Motor neuron (in vitro differentiated cells): ENCODE data around the gene GOLGA2. TPM values are rescaled to one million over a fixed set of nuclear protein-coding genes. Genes with fewer than 3 reads are reported as not detected.
A peak's percentile ranks its signal among the peaks of the same experiment; 100 is the strongest.

Experiments used
- ATAC-seq, 8 experiments: fragments of 200-7000 bp; cut with Tn5 transposase; replicated peaks in 6 of 8; 2 replicates each; pipeline ENCODE4 v1.8.0; 2021; ENCODE audit warnings: mild to moderate bottlenecking in 8 of 8, moderate library complexity in 8 of 8
- H3K27ac ChIP-seq, 2 donors: fragments of 250-450 bp; sonication (Bioruptor Pico); 2 replicates each; pipeline ENCODE4 v1.9.0; 2021; ENCODE audit warnings: antibody characterized with exemption in 2 of 2, mild to moderate bottlenecking in 2 of 2, moderate library complexity in 1 of 2
- H3K4me1 ChIP-seq, 2 donors: fragments of 250-450 bp; sonication (Bioruptor Pico); replicated peaks in 1 of 2; 2 replicates each; pipeline ENCODE4 v1.6.1; 2021; ENCODE audit warnings: antibody characterized with exemption in 2 of 2, mild to moderate bottlenecking in 2 of 2, moderate library complexity in 1 of 2
- H3K4me3 ChIP-seq, 5 donors: fragments of 250-450 bp; sonication (Bioruptor Pico); 2 replicates each; pipeline ENCODE4 v1.9.0; 2021; ENCODE audit warnings: antibody characterized with exemption in 5 of 5, mild to moderate bottlenecking in 5 of 5, moderate library complexity in 4 of 5
- WGBS, 10 experiments: fragments of 450-650 bp; shearing (Covaris generic); methylation state at CpG; one replicate each; pipeline ENCODE4 v1.0.0; 2022; 5-methylcytosine and 5-hydroxymethylcytosine counted together
- in situ Hi-C, 9 experiments: fragments of 400-800 bp; cut with MboI; loops; one replicate each; pipeline ENCODE4 v1.15.0; 2021; ENCODE audit warnings: low sequenced_read_pairs in 9 of 9, low pct_unique_long_range_greater_than_20kb in 2 of 9; ENCODE audit not compliant: unreplicated experiment in 9 of 9
- total RNA-seq, 8 experiments: library from RNA; unstranded; fragments of 300-600 nt; gene quantifications; 2 replicates each; pipeline versions ENCODE4 v1.2.3 to v1.2.4, GENCODE V29; 2022

Gene GOLGA2
- total RNA-seq, 8 experiments from 2014 or later = 41.0 to 109 (median 91.7) TPM

DNA sequence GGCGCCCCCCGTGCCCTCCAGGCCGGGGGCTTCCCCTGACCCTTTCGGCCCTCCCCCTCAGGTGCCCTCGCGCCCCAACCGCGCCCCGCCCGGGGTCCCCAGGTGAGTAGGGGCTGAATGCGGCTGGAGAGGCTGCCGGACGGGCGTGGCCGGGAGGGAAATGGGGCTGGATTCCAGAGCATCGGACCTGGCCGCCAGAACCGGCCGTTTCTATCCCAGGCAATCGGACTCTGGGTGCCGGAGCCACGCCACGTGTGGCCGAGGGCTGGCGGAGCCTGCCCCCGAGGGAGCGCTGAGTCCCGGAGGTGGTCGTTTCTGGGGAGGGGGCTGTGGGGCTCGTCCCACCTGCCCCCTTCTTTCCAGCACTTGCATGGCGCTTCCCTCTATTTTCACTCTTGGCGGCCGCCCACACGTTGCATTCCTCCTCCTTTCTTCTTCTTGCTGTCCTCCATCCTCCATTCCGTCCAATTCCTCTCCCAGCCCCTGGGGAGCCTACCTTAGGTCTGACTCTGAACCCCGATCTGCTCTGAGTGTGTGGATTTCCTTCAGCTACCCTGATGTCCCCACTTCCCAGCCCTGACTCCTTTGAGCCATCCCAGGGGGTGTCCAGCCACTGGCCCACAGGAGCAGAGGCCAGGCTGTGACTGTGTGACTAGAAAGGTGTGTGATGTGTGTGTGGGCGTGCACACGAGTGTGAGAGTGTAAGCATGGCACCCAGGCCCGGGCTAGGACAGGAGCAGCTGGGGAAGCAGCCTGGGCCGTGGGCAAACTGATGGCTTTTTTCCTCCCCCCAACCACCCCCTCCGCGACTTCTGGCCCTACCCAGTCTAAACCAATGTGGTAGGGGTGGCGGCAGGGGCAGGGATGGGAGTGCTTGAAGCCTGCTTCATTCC, 24.7 kb downstream of the GOLGA2 start:
- H3K27ac ChIP-seq = no peak overlapping the region
- 7 to 97% (median 66%) methylated on average over 1 to 6 of the region's 43 CpGs; no CpG with 5 or more reads in 3 of the 10 experiments for WGBS, 10 experiments
- H3K4me3 ChIP-seq = no peak overlapping the region
- no peak for ATAC-seq
- in situ Hi-C loops = no loop called here
- H3K4me1 ChIP-seq = peaks cover 0 to 3% of the 10 kb centered on the region in 2 donors

DNA sequence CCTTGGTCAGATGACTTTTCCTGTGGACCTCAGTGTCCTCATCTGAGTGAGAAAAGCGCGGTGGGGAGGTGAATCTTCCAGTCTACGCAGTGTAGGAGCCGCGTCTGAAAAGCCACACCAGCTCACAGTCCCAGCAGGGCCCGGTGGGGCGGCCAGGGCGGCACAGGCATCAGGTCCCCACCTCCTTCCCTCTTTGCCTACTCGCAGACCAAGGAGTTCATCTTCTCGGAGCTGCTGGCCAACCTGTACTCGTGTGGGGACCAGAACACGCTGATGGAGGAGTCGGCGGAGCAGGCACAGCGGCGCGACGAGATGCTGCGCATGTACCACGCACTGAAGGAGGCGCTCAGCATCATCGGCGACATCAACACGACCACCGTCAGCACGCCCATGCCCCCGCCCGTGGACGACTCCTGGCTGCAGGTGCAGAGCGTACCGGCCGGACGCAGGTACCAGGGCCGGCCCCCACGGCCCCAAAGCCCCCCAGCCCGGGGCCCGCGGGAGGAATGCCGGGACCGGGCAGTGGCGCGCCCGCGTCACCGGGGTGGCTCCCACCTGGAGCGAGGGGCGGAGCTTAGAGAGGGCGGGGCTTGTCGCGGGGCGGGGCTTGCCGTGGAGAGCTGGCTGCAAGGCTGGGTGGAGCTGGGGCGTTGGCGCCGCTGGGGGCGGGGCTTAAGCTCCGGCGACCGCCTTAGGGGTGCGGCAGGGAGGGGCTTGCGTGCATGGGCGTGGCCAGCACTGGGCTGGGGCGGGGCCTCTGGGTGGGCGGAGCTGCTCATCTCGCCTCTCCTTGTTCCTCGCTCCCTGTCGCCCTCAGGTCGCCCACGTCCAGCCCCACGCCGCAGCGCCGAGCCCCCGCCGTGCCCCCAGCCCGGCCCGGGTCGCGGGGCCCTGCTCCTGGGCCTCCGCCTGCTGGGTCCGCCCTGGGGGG, 25.6 kb downstream of the GOLGA2 start:
- Histone ChIP-seq H3K27ac (no peak overlapping the region), H3K4me1 (peaks cover 9 to 12% of the 10 kb centered on the region in 2 donors), H3K4me3 (no peak overlapping the region)
- in situ Hi-C loops = no loop called here
- WGBS, 10 experiments = 80 to 100% (median 97%) methylated on average over 2 to 5 of the region's 81 CpGs; no CpG with 5 or more reads in 6 of the 10 experiments
- peak; percentile 10 to 68 (median 40) for ATAC-seq

DNA sequence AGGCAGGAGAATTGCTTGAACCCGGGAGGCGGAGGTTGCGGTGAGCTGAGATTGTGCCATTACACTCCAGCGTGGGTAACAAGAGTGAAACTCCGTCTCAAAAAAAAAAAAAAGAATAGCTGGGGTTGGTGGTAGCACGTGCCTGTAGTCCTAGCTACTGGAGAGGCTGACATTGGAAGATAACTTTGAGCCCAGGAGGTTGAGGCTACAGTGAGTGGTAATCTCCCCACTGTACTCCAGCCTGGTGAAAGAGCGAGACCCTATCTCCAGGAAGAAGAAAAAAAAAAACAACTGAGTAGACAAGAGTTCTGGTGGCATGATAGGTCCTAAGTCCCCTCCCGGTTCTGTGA, 26.3 kb downstream of the GOLGA2 start:
- in situ Hi-C loops = no loop called here
- H3K4me3 ChIP-seq = no peak overlapping the region
- H3K4me1 ChIP-seq = peaks cover 14 to 19% of the 10 kb centered on the region in 2 donors
- no peak overlapping the region for H3K27ac ChIP-seq
- no peak for ATAC-seq
- 62 to 100% (median 77%) methylated on average over 1 to 5 of the region's 8 CpGs; no CpG with 5 or more reads in 4 of the 10 experiments for WGBS, 10 experiments

DNA sequence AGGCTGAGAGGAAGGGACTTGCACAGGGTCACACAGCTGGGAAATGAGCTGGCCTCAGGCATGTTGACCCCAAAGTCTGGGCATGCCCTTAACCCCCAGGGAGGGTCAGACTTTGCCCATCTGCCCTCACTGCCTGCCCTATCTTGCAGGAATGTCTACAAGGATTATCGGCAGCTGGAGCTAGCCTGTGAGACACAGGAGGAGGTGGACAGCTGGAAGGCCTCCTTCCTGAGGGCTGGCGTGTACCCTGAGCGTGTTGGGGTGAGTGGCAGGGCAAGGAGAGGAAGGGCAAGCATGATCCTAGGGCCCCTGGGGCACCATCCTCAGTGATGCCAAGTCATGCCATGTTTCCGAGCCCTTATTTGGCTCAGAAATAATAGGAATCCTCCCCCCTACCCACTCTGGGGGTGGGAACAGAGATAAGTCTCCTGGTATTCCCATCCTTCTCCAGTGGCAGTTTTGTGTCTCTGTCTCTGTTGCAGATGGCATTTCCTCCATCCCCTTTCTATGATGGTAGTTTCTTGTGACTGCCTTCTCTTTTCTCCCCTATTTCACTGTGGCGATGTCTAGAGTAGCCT, 28.5 kb downstream of the GOLGA2 start:
- no peak for ATAC-seq
- in situ Hi-C loops = no loop called here
- 40 to 100% (median 100%) methylated on average over 1 to 4 of the region's 5 CpGs; no CpG with 5 or more reads in 5 of the 10 experiments for WGBS, 10 experiments
- no peak overlapping the region for H3K4me3 ChIP-seq
- no peak overlapping the region for H3K27ac ChIP-seq
- H3K4me1 ChIP-seq = peaks cover 27 to 32% of the 10 kb centered on the region in 2 donors

DNA sequence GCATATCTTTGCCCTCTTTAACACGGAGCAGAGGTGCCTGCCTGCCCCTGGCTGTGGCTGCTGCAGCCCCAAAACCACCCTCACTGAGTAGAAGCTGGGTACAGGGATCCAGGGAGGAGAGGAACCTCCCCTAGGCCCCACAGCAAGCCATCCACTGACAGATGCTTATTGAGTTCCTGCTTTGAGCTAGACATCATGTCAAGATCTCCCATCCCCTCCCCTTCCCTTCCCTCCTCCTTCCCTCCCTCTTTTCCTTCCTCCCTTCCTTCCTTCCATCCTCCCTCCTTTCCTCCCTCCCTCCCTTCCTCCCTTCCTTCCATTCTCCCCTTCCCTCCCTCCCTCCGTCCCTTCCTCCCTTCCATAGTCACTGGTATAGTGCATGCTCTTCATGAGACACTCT, 29.3 kb downstream of the GOLGA2 start:
- Histone ChIP-seq H3K27ac (no peak overlapping the region), H3K4me1 (peaks cover 27 to 32% of the 10 kb centered on the region in 2 donors), H3K4me3 (no peak overlapping the region)
- in situ Hi-C loops = no loop called here
- no CpG with 5 or more reads among the region's 2 CpGs for WGBS, 10 experiments
- ATAC-seq = no peak

DNA sequence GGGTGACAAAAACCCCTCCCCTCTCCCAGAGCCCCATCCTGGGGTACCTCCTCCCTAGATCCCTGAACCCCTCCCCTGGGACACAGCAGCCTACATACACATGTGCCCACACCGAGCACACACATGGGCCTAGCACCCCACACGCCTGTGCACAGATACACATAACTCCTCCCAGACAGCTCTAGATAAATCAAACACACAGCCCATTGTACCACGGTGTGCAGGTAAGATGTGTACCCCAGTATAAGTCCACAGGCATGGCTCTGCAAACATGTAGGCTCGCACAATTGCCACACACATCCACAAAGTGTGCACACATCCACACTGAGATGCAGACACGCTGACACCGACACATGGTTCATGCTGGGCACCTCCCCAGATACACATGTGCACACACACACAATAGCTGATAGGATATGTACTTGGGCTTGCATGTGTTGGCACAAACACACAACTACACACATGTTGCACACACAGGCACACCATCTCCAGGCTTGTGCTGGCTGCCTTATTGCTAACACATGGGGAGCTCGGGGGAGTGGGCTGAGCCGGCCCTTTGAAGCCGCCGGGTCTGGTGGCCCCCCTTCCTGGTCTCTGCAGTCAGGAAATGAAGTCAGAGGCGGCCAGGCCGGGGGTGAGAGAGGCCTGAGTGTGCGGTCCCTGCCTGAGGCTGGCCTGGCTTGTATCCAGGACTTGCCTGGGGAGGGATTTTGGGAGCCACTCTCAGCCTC, 30.2 kb downstream of the GOLGA2 start:
- Histone ChIP-seq H3K4me1 (peaks cover 27 to 35% of the 10 kb centered on the region in 2 donors), H3K27ac (peak overlapping the region; percentile 38 to 78), H3K4me3 (no peak overlapping the region)
- ATAC-seq = peak; percentile 17 to 44 (median 40)
- in situ Hi-C loops = no loop called here
- 30% methylated on average over 2 of the region's 13 CpGs; no CpG with 5 or more reads in 9 of the 10 experiments for WGBS, 10 experiments

DNA sequence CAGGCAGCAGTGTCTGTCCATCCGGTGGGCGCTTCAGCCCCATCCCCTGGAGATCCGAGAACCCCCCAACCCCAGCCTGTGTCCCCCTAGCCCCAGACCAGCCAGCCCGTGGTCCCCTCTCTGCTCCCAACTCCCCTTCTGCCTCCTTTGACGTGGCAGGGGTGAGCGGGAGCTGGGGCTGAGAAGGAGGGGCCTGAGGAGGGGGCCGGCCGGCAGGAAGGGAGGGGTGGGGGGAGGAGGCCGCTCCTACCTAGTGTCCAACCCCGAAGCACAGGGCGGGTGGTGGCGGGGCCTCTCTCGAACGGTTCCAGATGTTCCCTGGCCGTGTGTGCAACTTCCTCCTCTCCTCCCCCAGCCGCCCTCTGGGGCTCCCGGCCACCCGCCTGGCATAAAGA, 31.0 kb downstream of the GOLGA2 start:
- WGBS, 10 experiments = no CpG with 5 or more reads among the region's 18 CpGs
- Histone ChIP-seq H3K4me1 (peaks cover 27 to 35% of the 10 kb centered on the region in 2 donors), H3K4me3 (peak overlapping the region in 1 of 5 donors; percentile 13), H3K27ac (peak overlapping the region; percentile 66 to 78)
- ATAC-seq = peak; percentile 53 to 91 (median 80)
- in situ Hi-C loops = no loop called here

DNA sequence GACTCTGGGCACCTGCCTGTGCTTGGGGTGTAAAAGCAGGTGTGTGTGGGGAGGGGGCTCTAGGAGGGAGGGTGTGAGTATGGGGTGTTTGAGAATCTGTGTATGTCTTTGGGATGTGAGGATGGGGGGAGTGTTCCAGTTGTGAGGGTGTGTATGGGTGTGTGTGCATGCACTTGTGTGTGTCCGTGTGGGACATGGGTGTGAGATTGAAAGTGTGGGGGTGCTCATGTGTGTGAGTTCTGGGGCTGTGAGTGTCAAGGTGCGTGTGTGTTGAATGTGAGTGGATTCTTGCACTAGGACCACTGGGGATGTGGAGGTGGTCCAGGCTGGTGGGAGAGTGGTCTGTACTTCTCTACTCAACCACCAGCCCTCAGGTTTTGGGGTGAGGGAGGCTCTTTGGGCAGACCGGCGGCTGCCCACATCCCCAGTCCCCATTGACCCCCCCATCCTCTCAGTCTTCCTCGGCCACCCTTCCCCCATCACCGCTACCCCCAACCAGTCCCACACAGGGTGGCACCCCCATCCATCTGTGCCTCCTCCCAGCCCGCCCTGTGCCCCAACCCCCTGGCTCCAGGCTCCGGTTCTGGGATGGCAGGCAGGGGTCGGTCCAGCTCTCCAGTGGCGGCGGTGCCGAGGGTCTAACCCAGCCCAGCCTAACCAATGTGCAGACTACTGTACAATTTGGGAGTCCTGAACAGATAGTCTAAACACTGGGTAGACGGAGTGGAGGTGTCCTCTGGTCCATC, 31.5 kb downstream of the GOLGA2 start:
- peak overlapping the region in 1 of 5 donors; percentile 13 for H3K4me3 ChIP-seq
- in situ Hi-C loops = no loop called here
- 92% methylated on average over 2 of the region's 13 CpGs; no CpG with 5 or more reads in 9 of the 10 experiments for WGBS, 10 experiments
- peak overlapping the region; percentile 66 to 78 for H3K27ac ChIP-seq
- peak in 6 of 8 experiments; percentile 9 to 48 (median 30) for ATAC-seq
- H3K4me1 ChIP-seq = peaks cover 27 to 35% of the 10 kb centered on the region in 2 donors

DNA sequence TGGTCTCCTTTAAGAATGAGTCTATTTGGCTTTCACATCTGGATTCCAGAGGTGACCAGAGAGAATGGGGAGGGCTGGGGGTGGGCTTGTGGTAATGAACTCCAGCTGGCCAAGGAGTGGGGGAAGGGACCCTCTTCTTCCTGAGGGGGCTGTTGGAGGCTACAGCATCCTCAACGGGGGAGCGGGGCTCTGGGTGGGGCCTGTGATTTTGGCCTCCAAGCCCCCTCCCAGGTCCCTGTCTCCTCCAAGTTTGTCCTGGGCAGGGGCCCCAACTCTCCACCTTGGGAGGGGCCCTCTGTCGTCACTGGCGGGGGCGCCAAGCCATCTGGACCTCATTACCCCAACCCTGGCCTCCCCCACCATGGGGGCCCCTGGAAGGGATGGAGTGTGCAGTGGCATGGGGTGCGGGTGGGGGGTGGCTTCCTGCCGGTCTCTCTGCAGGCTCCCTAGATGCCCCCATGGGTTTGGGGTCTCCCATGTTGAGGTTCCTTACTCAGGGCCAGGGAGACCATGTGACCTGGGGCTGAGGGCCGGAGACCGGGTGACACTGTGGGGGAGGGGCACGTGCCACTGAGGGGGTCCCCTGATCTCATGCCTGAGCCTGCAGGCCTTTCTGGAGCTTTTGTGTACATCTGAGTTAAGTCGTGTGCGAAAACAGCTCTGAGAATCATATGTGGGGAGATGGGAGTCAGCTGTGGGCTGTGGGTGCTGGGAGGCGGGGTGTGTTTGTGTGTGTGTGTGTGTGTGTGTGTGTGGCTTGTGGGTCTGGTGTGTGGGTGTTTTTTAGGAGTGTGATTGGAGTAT, 32.4 kb downstream of the GOLGA2 start:
- Histone ChIP-seq H3K27ac (peak overlapping the region in 1 of 2 donors; percentile 52), H3K4me1 (peaks cover 27 to 35% of the 10 kb centered on the region in 2 donors), H3K4me3 (no peak overlapping the region)
- in situ Hi-C loops = no loop called here
- WGBS, 10 experiments = 40% methylated on average over 1 of the region's 13 CpGs; no CpG with 5 or more reads in 9 of the 10 experiments
- ATAC-seq = peak in 1 of 8 experiments; percentile 2

DNA sequence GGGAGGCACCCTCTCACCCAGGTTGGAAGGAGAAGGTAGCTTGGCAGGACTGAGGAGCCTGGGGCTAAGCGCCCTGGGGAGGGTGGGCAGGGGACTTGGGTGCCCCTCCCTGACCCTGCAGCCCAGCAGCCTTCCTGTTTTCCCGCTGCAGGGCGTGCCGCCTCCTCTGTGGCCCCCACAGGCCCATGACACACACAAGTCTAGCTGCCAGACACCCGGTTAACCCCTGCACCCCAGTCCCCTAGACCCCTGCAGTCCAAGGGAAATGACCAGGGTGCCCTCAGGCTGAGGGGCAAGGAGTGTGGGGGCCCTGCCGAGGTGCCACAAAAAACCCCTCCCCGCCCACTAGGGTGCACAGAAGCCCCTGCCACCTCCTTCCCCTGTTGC, 33.0 kb downstream of the GOLGA2 start:
- Histone ChIP-seq H3K27ac (no peak overlapping the region), H3K4me3 (no peak overlapping the region), H3K4me1 (peaks cover 27 to 35% of the 10 kb centered on the region in 2 donors)
- in situ Hi-C loops = no loop called here
- no CpG with 5 or more reads among the region's 7 CpGs for WGBS, 10 experiments
- ATAC-seq = peak in 1 of 8 experiments; percentile 3

DNA sequence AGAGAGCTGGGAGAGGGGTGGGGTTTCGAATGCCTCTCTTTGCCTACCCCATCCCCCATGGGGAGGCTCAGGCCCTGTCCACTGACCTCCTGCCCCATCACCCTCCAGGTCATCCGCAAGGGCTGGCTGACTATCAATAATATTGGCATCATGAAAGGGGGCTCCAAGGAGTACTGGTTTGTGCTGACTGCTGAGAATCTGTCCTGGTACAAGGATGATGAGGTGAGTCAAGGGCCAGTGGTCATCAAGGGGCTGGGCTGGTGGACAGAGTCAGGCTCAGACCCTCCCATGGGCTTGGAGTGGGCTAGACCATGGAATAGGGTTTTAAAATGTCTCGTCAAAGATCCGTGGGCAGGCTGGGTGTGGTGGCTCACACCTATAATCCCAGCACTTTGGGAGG, 33.7 kb downstream of the GOLGA2 start:
- H3K4me3 ChIP-seq = no peak overlapping the region
- in situ Hi-C loops = no loop called here
- no peak overlapping the region for H3K27ac ChIP-seq
- WGBS, 10 experiments = 80% methylated on average over 2 of the region's 4 CpGs; no CpG with 5 or more reads in 9 of the 10 experiments
- peaks cover 27 to 35% of the 10 kb centered on the region in 2 donors for H3K4me1 ChIP-seq
- no peak for ATAC-seq
